AG04450 (cell line): ENCODE results near the gene EGFL8. TPM values are rescaled to one million over a fixed set of nuclear protein-coding genes. Genes with fewer than 3 reads are reported as not detected.
A peak's percentile ranks its signal among the peaks of the same experiment; 100 is the strongest.

Experiments
- CTCF ChIA-PET: fragments of 300-600, 350-600 bp; formaldehyde crosslinking; extraction: SDS; loops from one replicate; lab custom pipeline; 2022; ENCODE audit warnings: antibody characterized with exemption, inconsistent platforms; lab: Charles Lee
- POLR2A ChIA-PET: fragments of 350-600 bp; formaldehyde crosslinking; extraction: SDS; loops from one replicate; lab custom pipeline; 2021; ENCODE audit warnings: antibody characterized with exemption, inconsistent platforms; lab: Yijun Ruan, JAX
- DNase-seq: peaks from one replicate; pipeline ENCODE4 v3.0.0-alpha.2; 2011; ENCODE audit warnings: low read depth, low spot score
- H3K27ac ChIP-seq: one replicate; pipeline ENCODE4 v1.5.1; 2012; ENCODE audit warnings: low read depth, low read length, control low read depth
- H3K27me3 ChIP-seq: one replicate; pipeline ENCODE4 v1.6.0; 2012; ENCODE audit warnings: low read length; ENCODE audit not compliant: control insufficient read depth, insufficient read depth
- H3K4me3 ChIP-seq: 2 replicates; pipeline ENCODE4 v1.5.1; 2011; ENCODE audit warnings: mild to moderate bottlenecking, low read depth, low read length, control low read depth
- H3K9me3 ChIP-seq: 2 replicates; pipeline ENCODE4 v1.5.1; 2012; ENCODE audit warnings: low read length; ENCODE audit not compliant: control insufficient read depth, insufficient read depth
- polyA plus RNA-seq: library from polyadenylated mRNA; depleted of rRNA; stranded (reverse); fragments of >200 nt; gene quantifications from 2 replicates; pipeline ENCODE4 v1.2.3, GENCODE V29; 2011
- TF ChIP-seq, protein P1 (sequence below): IDR thresholded peaks from 2 replicates; pipeline ENCODE4 v1.5.1; 2011; ENCODE audit warnings: low read depth, low read length, control low read depth, inconsistent platforms

Gene EGFL8
- polyA plus RNA-seq, 1 experiment, result 2.8 TPM

DNA sequence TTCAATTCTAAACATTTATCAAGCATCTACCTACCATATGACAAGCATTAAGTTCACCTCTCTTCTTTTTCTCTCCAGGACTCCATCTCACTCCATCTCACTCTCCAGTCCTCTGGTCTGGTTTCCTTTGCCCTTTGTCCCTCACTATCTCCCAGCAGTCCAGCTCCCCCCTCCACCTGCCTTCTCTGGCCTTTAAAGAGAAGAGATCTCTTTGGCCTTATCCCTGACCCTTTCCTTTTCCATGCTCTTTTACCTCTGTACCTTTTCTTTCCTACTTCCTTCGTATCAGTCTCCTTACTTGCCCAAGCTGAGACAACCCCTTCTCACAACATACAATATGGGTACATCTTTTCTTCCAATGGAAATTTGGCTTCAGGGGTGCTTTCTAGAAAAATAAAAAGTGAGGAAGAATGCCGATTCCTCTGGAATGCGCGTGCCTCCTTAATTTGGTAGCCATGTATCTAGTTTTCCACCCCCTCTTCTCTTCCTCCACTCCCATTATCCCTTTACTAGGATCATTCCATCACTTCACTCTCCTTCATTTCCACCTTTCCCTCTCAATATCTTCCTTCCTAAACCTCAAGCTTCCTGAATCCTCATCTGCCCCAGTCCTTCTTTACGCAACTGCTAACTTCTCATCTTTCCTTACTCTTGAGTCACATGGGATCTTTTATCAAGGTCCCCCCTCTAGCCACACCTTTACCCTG lies 12.2 kb downstream of the EGFL8 start:
- no peak for DNase-seq
- Histone ChIP-seq H3K4me3 (peak overlapping the region; percentile 97), H3K27ac (peak overlapping the region; percentile 99), H3K9me3 (peaks cover 3% of the 10 kb centered on the region; the same call in 1 of the 2 replicates), H3K27me3 (no peaks in the 10 kb centered on the region)
- ChIA-PET POLR2A (interaction anchor here (0.6 to 1.5 kb wide), 9 partner anchors 11 to 795 kb away, joined by 3 to 11 read pairs (median 4); partner anchors contain the start of genes ATF6B and FKBPL), CTCF (interaction anchor here (0.5 to 1.4 kb wide), 5 partner anchors 19 to 58 kb away, joined by 3 to 7 read pairs (median 6); partner anchors contain the start of gene ATF6B)
- TF ChIP-seq, protein P1, sequence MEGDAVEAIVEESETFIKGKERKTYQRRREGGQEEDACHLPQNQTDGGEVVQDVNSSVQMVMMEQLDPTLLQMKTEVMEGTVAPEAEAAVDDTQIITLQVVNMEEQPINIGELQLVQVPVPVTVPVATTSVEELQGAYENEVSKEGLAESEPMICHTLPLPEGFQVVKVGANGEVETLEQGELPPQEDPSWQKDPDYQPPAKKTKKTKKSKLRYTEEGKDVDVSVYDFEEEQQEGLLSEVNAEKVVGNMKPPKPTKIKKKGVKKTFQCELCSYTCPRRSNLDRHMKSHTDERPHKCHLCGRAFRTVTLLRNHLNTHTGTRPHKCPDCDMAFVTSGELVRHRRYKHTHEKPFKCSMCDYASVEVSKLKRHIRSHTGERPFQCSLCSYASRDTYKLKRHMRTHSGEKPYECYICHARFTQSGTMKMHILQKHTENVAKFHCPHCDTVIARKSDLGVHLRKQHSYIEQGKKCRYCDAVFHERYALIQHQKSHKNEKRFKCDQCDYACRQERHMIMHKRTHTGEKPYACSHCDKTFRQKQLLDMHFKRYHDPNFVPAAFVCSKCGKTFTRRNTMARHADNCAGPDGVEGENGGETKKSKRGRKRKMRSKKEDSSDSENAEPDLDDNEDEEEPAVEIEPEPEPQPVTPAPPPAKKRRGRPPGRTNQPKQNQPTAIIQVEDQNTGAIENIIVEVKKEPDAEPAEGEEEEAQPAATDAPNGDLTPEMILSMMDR, result no peak

DNA sequence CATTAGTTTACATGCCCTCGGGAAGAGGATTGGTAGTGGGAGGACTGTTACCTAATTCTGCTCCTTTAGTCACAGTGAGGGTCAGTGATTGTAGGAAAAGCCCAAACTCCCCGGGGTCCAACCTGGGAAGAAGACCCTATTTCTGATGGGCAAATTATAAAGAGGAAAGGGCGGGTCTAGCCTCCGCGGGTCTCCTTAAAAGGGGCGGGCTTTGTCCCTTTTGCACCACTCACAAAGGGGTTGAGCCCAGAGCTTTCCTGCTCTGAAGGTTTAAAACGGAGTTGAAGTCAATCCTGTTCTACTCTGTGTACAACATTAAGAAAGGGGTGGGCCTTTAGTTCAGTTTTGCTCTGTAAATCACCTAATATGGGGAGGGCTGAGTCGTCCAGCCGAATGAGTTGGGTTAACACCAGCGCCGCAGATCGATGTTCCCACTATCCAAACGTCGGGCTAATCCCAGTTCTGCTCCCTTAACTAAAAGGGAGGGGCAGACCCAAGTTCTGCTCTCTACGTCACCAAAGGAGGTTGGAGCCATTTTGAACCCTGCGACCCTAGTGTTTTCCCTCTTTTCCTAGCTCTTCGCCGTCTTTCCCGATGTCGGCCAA lies 12.9 kb downstream of the EGFL8 start:
- H3K9me3 ChIP-seq, result peaks cover 3% of the 10 kb centered on the region; the same call in 1 of the 2 replicates
- ChIA-PET CTCF (interaction anchor here (0.5 to 1.3 kb wide), 5 partner anchors 14 to 57 kb away, joined by 3 to 7 read pairs (median 4); partner anchors contain the start of gene ATF6B), POLR2A (interaction anchor here (0.5 to 1.5 kb wide), 7 partner anchors 10 to 795 kb away, joined by 3 to 11 read pairs (median 4); partner anchors contain the start of genes ATF6B and FKBPL)
- H3K4me3 ChIP-seq, result peak overlapping the region; percentile 97
- H3K27ac ChIP-seq, result peak overlapping the region; percentile 99
- no peak for DNase-seq
- TF ChIP-seq, protein P1, result no peak
- H3K27me3 ChIP-seq, result no peaks in the 10 kb centered on the region

DNA sequence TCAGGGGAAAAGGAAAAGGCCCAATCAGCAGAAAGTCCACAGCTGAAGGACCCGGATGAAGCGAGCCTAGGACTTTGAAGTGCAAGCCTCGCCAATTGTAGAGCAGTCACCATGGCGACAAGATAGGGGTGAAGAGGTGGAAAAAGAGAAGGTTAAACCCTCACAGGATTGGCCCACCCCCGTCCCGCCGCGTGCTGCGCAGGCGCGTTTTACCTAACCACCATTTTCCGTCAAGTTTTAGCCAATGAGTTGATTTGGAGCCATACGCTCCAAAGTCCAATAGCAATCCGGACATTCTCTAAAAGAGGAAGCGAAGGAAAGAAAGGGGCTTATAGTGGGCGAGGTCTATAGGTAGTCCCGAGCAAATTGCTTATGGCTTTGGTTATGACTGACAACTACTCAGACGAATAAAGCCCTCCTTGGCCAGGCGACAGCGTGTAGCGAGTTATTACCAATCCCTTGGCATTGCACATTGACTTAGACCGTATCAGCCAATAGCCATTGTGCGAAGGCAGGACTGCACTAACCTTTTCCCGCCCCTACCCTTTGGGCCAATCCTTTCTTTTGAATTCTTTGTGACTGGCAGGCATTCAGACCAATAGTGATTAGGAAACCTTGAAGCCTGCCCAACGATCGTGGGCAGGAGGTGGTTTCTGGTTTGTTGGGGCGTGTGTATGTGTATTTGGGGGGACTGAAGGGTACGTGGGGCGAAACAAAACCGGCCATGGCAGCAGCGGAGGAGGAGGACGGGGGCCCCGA lies 13.6 kb downstream of the EGFL8 start, which contains the start of gene RNF5:
Gene RNF5 (plus strand): TSS at position 618 of the 759 bp plus-strand sequence. CDS start 107 bp downstream, at position 725.
- POLR2A ChIA-PET, result interaction anchor here (0.5 to 1.5 kb wide), 8 partner anchors 9 to 1467 kb away, joined by 3 to 11 read pairs (median 4); partner anchors contain the start of genes ATF6B and FKBPL
- H3K27me3 ChIP-seq, result no peaks in the 10 kb centered on the region
- peaks cover 3% of the 10 kb centered on the region; the same call in 1 of the 2 replicates for H3K9me3 ChIP-seq
- H3K4me3 ChIP-seq, result peak within 1 kb of the TSS; percentile 97
- TF ChIP-seq, protein P1, result no peak
- peak; percentile 100 for DNase-seq
- H3K27ac ChIP-seq, result peak within 1 kb of the TSS; percentile 99
- CTCF ChIA-PET, result interaction anchor here (0.6 to 1.3 kb wide), 3 partner anchors 13 to 58 kb away, joined by 4 to 7 read pairs (median 4); no protein-coding TSS in a partner anchor

GRCh38 chr6:32178547-32179440 lies 14.4 kb downstream of the EGFL8 start:
- peak overlapping the region; percentile 97 for H3K4me3 ChIP-seq
- TF ChIP-seq, protein P1, result no peak
- H3K27ac ChIP-seq, result peak overlapping the region; percentile 99
- H3K27me3 ChIP-seq, result no peaks in the 10 kb centered on the region
- ChIA-PET POLR2A (interaction anchor here (0.6 to 1.0 kb wide), 2 partner anchors 11 to 1466 kb away, joined by 4 to 7 read pairs; partner anchors contain the start of gene PBX2), CTCF (interaction anchor here (1.6 kb wide), 1 partner anchor 16 kb away, joined by 13 read pairs; no protein-coding TSS in a partner anchor)
- DNase-seq, result no peak
- peaks cover 3% of the 10 kb centered on the region; the same call in 1 of the 2 replicates for H3K9me3 ChIP-seq
